Activated T-cell treated with anti-CD3 and anti-CD28 coated beads, Interleukin-2, amount 50 U/mL, for 4 hours (primary cell): ENCODE results near the gene ANKS4B. TPM values are rescaled to one million over a fixed set of nuclear protein-coding genes. Genes with fewer than 3 reads are reported as not detected.
"Not testable (repeated sequence)": the region's sequence is repeated elsewhere in the genome, so short reads cannot be mapped to it uniquely, and the experiment has no call there.

Experiments used
- ATAC-seq, 2 donors: fragments of 200-7000 bp; cut with Tn5 transposase; one replicate each; pipeline ENCODE4 v1.10.0; 2021
- DNase-seq: peaks from one replicate; pipeline ENCODE4 v3.0.0-alpha.2; 2020
- H3K27me3 Mint-ChIP-seq: one replicate; pipeline ENCODE4 v1.8.0; 2021; ENCODE audit warnings: low read depth, mixed read lengths
- H3K36me3 Mint-ChIP-seq: one replicate; pipeline ENCODE4 v1.8.0; 2022; ENCODE audit warnings: mixed read lengths; ENCODE audit not compliant: insufficient read depth
- H3K4me1 Mint-ChIP-seq: one replicate; pipeline ENCODE4 v1.8.0; 2021; ENCODE audit warnings: low read depth, mixed read lengths
- H3K4me3 Mint-ChIP-seq: one replicate; pipeline ENCODE4 v1.8.0; 2021; ENCODE audit warnings: mild to moderate bottlenecking, moderate library complexity, mixed read lengths
- H3K9me3 Mint-ChIP-seq: one replicate; pipeline ENCODE4 v1.8.0; 2021; ENCODE audit warnings: mixed read lengths
- total RNA-seq, 3 donors: library from RNA; stranded (reverse); gene quantifications; one replicate each; pipeline ENCODE4 v1.2.1, GENCODE V29; 2021

ANKS4B gene
- total RNA-seq, 3 donors from 2014 or later = not detected

DNA sequence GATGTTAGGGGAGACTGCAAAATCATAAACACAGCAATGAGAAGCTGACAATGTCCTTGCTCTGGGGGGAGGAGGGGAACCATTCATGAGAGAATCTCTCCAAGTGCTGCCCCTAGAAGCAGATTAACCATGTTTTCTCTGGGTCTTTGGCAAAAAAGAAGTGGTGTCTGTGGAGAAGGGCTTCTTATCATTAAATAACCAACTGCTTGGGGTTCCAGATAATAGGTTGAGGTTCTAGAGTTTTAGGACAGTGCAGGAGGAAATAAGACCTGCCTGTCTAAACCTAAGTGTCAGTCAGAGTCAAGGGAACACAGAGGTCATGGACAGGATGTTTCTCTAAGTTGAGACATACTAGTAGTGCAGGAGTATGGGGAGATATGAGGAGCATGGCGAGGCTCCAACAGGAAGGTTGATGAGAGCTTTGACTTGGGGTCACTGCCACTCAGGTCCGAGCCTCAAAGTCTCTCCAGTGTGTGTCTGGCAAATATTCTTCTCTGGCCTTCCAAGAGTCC, 5.1 kb upstream of the ANKS4B start:
- H3K36me3 Mint-ChIP-seq = no peaks in the 10 kb centered on the region
- no peaks in the 10 kb centered on the region for H3K9me3 Mint-ChIP-seq
- ATAC-seq (no peak), DNase-seq (no peak)
- no peak overlapping the region for H3K4me3 Mint-ChIP-seq
- H3K27me3 Mint-ChIP-seq = peaks cover 44% of the 10 kb centered on the region
- H3K4me1 Mint-ChIP-seq = peaks cover 2% of the 10 kb centered on the region

DNA sequence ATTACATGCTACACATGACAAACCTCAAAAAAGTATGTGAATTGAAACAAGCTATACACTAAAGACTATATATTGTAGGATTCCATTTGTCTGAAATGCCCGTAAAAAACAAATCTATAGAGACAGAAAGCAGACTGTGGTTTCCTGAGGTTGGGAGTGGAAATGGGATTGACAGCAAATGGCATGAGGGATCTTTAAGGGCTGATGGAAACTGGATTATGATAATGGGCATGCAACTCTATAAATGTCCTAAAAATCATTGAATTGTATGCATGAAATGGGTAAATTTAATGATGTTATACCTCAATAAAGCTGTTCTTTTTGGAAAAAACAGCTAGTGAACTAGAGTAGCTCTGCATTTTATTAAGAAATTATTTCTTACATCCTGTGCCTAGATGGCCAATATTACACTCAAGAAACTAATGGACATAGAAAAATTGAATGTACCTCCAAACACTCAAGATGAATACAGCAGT, 416 bp upstream of the ANKS4B start:
- DNase-seq (no peak), ATAC-seq (no peak)
- Mint-ChIP-seq H3K4me1 (no peaks in the 10 kb centered on the region), H3K9me3 (no peaks in the 10 kb centered on the region), H3K27me3 (peaks cover 38% of the 10 kb centered on the region), H3K4me3 (no peak overlapping the region), H3K36me3 (no peaks in the 10 kb centered on the region)

DNA sequence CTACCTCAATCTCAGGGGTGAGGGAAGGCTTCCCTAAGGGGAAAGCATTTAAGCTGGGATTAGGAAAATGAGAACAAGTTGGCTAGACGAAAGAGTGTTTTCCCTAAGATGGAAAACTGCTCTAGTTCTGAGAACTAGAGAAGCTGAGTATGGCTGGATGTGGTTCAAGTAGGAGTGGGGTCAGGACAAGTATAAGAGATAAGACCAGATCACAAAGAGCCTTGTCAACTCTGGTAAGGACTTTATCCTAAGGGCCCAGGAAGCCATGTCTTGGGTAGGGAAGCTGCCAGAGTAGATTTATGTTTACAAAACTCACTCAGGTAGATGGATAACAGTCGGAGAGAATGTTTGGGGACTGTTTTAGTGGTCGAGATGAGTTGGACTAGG, 1.7 kb downstream of the ANKS4B start:
- Mint-ChIP-seq H3K4me1 (no peaks in the 10 kb centered on the region), H3K4me3 (no peak overlapping the region), H3K36me3 (no peaks in the 10 kb centered on the region), H3K9me3 (no peaks in the 10 kb centered on the region), H3K27me3 (peaks cover 31% of the 10 kb centered on the region)
- DNase-seq (no peak), ATAC-seq (no peak)

DNA sequence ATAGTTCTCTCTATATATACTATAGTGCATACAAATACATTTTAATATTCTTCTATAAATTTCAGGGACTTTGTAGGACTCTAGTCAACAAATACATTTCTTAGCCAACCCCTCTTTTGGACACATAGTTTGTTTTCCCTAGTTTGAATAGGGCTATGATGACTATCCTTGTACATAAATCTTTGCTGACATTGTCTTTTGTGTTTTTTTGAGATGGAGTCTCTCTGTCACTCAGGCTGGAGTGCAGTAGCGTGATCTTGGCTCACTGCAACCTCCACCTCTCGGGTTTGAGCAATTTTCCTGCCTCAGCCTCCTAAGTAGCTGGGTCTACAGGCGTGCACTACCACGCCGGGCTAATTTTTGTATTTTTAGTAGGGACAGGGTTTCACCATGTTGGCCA, 3.3 kb downstream of the ANKS4B start:
- ATAC-seq (no peak), DNase-seq (no peak)
- Mint-ChIP-seq H3K4me3 (no peak overlapping the region), H3K36me3 (no peaks in the 10 kb centered on the region), H3K9me3 (no peaks in the 10 kb centered on the region), H3K27me3 (peaks cover 22% of the 10 kb centered on the region), H3K4me1 (no peaks in the 10 kb centered on the region)

DNA sequence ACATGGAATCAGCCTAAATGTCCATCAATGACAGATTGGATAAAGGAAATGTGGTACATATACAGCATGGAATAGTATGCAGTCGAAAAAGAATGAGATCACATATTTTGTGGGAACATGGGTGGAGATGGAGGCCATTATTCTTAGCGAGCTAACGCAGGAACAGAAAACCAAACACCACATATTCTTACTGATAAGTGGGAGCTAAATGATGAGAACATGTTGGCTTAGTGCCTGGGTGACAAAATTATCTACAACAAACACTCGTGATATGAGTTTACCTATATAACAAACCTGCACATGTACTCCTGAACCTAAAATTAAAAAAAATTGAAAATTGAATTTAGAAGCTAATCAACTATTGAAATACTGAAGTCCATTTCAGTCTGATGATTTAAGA, 6.1 kb downstream of the ANKS4B start:
- no peak for ATAC-seq
- no peak for DNase-seq
- Mint-ChIP-seq H3K4me3 (no peak overlapping the region), H3K27me3 (peaks cover 12% of the 10 kb centered on the region), H3K4me1 (no peaks in the 10 kb centered on the region), H3K36me3 (no peaks in the 10 kb centered on the region), H3K9me3 (no peaks in the 10 kb centered on the region)

DNA sequence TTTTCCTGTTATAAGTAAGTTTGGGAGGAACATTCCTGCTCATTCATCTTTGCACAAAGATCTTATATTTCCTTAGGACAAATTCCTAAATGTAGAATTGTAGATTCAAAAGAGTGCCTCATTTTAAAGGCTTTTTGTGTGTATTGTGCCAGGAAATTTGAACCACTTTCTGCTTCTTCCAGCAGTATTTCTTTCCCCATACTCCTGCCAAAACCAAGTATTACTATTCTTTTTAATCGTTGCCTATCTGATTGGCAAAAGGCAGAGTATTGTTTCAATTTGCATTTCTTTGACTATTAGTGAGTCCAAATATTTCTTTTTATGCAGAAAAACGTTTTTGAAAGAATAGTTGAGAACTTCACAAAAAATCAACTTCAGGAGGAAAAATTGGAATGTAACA, 9.3 kb downstream of the ANKS4B start:
- ATAC-seq (no peak), DNase-seq (no peak)
- H3K4me3 Mint-ChIP-seq = no peak overlapping the region
- no peaks in the 10 kb centered on the region for H3K4me1 Mint-ChIP-seq
- H3K9me3 Mint-ChIP-seq = no peaks in the 10 kb centered on the region
- H3K27me3 Mint-ChIP-seq = peaks cover 19% of the 10 kb centered on the region
- H3K36me3 Mint-ChIP-seq = no peaks in the 10 kb centered on the region

DNA sequence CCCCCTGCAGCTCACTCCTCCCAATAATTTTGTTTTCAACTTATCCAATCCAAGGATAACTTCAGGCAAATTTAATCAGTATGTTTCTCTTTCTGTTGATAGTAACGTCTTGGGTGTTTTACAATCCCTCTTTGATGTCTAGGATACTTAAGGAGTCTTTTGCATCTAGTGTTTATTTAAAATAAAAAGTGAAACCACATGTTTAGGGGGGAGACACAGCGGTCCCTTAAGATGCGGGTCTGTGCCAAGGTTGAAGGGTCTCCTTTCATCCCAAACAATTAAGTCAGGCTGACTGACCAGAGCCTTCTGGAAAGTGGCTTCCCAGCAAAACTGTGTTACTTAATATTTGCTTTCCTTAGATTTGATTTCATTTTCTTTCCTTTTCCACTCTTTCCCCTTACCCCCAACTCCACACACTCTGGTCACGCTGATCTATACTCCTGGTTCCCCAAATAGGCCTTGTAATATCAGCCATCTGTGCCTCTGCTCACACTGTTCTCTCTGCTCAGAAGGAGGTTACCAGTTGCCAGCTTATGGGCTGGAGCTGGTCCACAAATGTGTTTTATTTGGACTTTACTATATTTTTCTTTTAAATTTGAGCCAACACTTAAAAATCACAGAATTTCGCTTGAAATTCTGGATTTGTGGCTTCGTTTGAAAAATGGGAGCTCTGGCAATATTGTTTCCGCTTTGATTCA, 11.2 kb downstream of the ANKS4B start:
- Mint-ChIP-seq H3K27me3 (peaks cover 20% of the 10 kb centered on the region), H3K4me1 (no peaks in the 10 kb centered on the region), H3K36me3 (no peaks in the 10 kb centered on the region), H3K9me3 (no peaks in the 10 kb centered on the region), H3K4me3 (no peak overlapping the region)
- no peak for DNase-seq
- no peak for ATAC-seq

DNA sequence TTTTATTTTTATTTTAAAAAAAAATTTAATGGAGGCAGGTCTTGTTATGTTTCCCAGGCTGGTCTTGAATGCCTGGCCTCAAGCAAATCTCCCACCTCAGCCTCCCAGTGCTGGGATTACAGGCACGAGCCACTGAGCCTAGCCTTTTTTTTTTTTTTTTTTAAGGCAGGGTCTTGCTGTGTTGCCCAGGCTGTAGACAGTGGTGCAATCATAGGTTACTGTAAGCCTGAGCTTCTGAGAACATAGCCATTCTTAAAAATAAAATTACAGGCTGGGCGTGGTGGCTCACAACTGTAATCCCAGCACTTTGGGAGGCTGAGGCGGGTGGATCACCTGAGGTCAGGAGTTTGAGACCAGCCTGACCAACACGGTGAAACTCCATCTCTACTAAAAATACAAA, 14.7 kb downstream of the ANKS4B start:
- peaks cover 26% of the 10 kb centered on the region for H3K27me3 Mint-ChIP-seq
- not testable (repeated sequence) for H3K4me3 Mint-ChIP-seq, H3K36me3 Mint-ChIP-seq, H3K9me3 Mint-ChIP-seq, DNase-seq, ATAC-seq, H3K4me1 Mint-ChIP-seq

DNA sequence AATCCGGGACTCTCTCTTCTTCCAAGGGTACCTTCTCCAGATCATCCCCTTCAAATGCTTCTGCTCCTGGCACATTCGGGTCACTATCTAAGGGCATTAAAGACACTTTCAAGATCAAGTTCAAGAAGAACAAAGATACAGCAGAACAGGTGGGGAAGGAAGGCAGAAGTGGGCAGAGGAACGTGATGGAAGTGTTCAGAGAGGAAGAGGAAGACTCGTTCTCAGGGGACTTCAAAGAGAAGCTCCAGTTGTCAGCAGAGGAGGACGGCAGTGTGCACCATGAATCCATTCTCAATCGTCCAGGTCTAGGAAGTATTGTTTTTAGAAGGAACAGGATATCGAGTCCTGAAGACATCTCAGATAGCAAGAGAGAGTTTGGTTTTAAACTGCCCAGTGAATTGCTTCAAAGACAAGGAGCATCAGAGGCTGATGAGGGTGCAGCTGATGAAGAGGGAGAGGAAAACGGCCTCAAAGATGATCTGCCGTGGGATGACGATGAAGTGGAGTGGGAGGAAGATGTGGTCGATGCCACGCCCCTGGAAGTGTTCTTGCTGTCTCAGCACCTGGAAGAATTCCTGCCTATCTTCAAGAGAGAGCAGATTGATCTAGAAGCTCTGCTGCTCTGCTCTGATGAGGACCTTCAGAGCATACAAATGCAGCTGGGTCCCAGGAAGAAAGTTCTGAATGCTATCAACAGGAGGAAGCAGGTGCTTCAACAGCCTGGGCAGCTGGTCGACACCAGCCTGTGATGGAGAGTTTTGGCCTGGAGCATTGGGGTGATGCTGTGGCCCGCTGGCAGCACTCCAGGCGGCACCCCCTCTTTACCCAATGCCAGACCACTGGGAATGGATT, 16.8 kb downstream of the ANKS4B start:
- DNase-seq (no peak), ATAC-seq (no peak)
- Mint-ChIP-seq H3K4me1 (no peaks in the 10 kb centered on the region), H3K27me3 (peaks cover 24% of the 10 kb centered on the region), H3K9me3 (no peaks in the 10 kb centered on the region), H3K4me3 (no peak overlapping the region), H3K36me3 (no peaks in the 10 kb centered on the region)

DNA sequence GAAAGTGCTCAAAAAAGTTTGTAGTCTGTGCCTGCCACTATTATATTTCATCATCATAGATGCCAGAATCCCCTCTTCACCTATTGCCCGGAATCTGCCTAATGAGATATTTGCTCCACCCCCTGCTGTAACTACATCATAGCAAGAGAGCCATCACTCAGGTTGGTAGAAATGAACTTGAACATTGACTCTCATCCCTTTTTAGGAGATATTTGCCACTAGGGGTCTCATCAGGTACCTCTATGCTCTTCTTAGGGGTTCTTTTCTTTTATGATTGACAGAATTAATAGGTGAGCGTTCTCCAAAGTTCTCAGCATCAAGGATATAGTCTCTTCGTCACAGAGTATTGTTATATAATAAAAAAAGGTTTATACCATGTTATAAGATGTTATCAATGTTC, 20.0 kb downstream of the ANKS4B start:
- Mint-ChIP-seq H3K36me3 (no peaks in the 10 kb centered on the region), H3K4me1 (no peaks in the 10 kb centered on the region), H3K27me3 (peaks cover 25% of the 10 kb centered on the region), H3K4me3 (no peak overlapping the region), H3K9me3 (no peaks in the 10 kb centered on the region)
- DNase-seq (no peak), ATAC-seq (no peak)

DNA sequence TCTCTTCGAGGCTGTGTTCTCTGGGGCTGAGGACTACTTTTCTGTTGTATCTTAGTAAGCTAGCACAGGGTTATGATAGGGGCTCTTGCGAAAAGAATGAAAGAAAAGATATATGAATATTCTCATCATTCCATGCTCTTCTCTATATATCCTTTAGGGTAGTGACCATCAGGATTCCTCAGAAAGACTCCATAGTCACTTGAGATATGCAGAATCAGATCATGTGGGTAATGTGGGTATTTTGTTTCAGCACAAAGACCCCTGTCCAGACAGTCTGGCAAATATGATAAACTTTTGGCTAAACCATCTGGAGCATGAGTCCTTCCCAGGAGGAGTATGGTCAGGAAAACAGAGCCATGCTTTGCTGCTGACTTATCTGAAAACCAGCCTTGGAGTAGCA, 23.1 kb downstream of the ANKS4B start:
- DNase-seq = no peak
- H3K4me1 Mint-ChIP-seq = no peaks in the 10 kb centered on the region

DNA sequence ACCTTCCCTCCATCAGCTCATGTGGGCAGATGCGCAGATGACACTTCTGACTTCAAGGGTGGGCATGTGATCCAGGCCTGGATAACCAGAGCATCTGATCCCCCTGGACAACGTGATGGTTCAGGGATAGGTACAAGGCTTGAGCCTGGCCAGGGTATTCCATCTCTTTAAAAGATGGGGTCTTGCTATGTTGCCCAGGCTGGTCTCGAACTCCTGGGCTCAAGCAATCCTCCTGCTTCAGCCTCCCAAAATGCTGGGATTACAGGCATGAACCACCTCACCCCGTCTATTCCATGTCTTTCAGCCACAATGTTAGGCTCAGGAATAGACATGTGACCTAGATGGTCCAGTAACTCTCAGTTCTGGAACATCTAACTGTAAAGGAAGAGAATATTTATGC, 23.8 kb downstream of the ANKS4B start:
- peaks cover 14% of the 10 kb centered on the region for H3K27me3 Mint-ChIP-seq
- H3K4me3 Mint-ChIP-seq = no peak overlapping the region
- H3K36me3 Mint-ChIP-seq = no peaks in the 10 kb centered on the region
- H3K4me1 Mint-ChIP-seq = no peaks in the 10 kb centered on the region
- ATAC-seq (no peak), DNase-seq (no peak)
- H3K9me3 Mint-ChIP-seq = no peaks in the 10 kb centered on the region

More for the DNA sequence above, 23.1 kb downstream of the ANKS4B start:
- no peaks in the 10 kb centered on the region for H3K36me3 Mint-ChIP-seq
- no peak overlapping the region for H3K4me3 Mint-ChIP-seq
- peaks cover 14% of the 10 kb centered on the region for H3K27me3 Mint-ChIP-seq
- no peak for ATAC-seq
- no peaks in the 10 kb centered on the region for H3K9me3 Mint-ChIP-seq

DNA sequence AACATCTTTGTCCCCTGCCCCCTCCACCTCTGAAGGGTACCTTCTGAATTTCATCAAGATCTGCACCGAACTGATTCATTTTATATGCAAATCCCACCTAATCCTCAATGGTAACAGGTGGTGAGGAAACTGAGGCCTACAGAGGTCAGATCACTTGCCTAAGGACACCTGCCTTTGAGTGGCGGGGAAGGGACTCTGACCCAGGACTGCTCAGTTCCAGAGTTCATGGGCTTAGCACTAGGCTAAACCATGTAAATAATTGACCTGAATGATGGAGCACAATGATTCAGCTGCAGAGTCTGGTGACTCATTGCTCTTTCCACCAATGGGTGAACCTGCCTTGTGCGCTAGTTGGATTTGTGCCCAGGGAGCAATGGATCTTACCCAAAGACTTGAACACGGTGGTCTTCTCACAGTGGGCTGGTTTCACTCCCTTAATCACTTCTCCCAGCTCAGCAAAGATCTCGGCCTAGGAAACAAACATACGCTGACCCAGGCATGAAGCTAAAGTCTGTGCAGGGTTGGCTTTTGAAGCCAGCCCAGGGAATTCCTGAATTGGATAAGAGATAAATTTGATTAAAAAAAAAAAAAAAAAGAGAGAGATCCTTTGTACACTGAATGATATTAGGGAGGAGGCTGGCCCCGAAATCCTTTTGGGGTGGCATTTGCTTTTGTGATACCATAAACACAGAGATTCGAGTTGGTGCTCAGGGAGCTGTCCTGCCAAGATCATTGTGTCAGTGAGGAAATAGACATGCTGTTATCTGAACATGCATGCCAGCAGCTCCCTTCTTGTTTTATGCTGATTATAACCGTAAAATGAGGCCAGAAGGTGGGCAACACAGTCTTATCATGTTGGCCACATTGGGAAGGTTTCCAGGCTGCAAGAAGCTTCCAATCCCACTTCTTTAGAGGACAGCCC, 27.6 kb downstream of the ANKS4B start:
- Mint-ChIP-seq H3K4me3 (no peak overlapping the region), H3K27me3 (peaks cover 11% of the 10 kb centered on the region), H3K9me3 (no peaks in the 10 kb centered on the region), H3K36me3 (no peaks in the 10 kb centered on the region), H3K4me1 (no peaks in the 10 kb centered on the region)
- DNase-seq = no peak
- no peak for ATAC-seq
